HCT116 (cell line): ENCODE results near the gene HMX1.

ENCODE experiments used
- CTCF ChIP-seq, 3 experiments: fragments of 200-600 bp in 1 of 3; sonication (generic) in 1 of 3; IDR thresholded peaks in 2 of 3; conservative IDR thresholded peaks in 1 of 3; 2 replicates each; pipeline ENCODE4 v1.5.1; 2012 to 2017; ENCODE audit warnings: low read depth in 2 of 3, low read length in 2 of 3, antibody characterized with exemption in 1 of 3, borderline replicate concordance in 1 of 3, control low read depth in 1 of 3, mild to moderate bottlenecking in 1 of 3, mixed read lengths in 1 of 3, mixed run types in 1 of 3, moderate library complexity in 1 of 3; ENCODE audit not compliant: insufficient read depth in 1 of 3
- EZH2 ChIP-seq: fragments of 200-600 bp; sonication (generic); IDR thresholded peaks from 2 replicates; pipeline ENCODE4 v1.6.1; 2017; ENCODE audit warnings: antibody characterized with exemption, mixed run types
- EZH2phosphoT487 ChIP-seq: fragments of 200-600 bp; IDR thresholded peaks from 2 replicates; pipeline ENCODE4 v1.6.1; 2018; ENCODE audit warnings: antibody characterized with exemption, borderline replicate concordance
- POLR2A ChIP-seq: IDR thresholded peaks from 2 replicates; pipeline ENCODE4 v1.7.0; 2011; ENCODE audit warnings: borderline replicate concordance; ENCODE audit not compliant: insufficient read depth, insufficient read length; ENCODE audit errors: extremely low read depth
- POLR2AphosphoS5 ChIP-seq: IDR thresholded peaks from 2 replicates; pipeline ENCODE4 v1.6.1; 2011; ENCODE audit warnings: mild to moderate bottlenecking, low read depth, low read length, moderate library complexity
- RAD21 ChIP-seq: IDR thresholded peaks from 2 replicates; pipeline ENCODE4 v1.6.1; 2012; ENCODE audit warnings: low read depth, mild to moderate bottlenecking
- REST ChIP-seq: IDR thresholded peaks from 2 replicates; pipeline ENCODE4 v1.6.1; 2012; ENCODE audit warnings: low read depth
- SIN3A ChIP-seq: IDR thresholded peaks from 2 replicates; pipeline ENCODE4 v1.6.1; 2012; ENCODE audit warnings: low read depth
- SP1 ChIP-seq: IDR thresholded peaks from 2 replicates; pipeline ENCODE4 v1.6.1; 2012; ENCODE audit warnings: low read depth
- SRF ChIP-seq: IDR thresholded peaks from 2 replicates; pipeline ENCODE4 v1.6.1; 2012; ENCODE audit warnings: low read depth
- ZFX ChIP-seq: fragments of 450-650 bp; IDR thresholded peaks from 2 replicates; pipeline ENCODE4 v1.6.1; 2017

- TF ChIP-seq CTCF (IDR thresholded peaks at IDR 0.05 in 2 of 3, conservative IDR thresholded peaks at IDR 0.05 in 1 of 3; ENCODE audit: borderline replicate concordance in 1 of 3, insufficient read depth in 1 of 3, low read depth in 2 of 3, low read length in 2 of 3) (no peak), POLR2AphosphoS5 (no peak), SRF (no peak), SIN3A (no peak), EZH2 (no peak), ZFX (no peak), POLR2A (no peak), SP1 (no peak), EZH2phosphoT487 (no peak), RAD21 (no peak), REST (no peak)
Measured at GRCh38 chr4:8842614-8843013, 29.0 kb downstream of the HMX1 start.
